SH-SY5Y (cell line): ENCODE data around the gene CXorf38.

ENCODE experiments used
- GATA2 ChIP-seq: IDR thresholded peaks from 2 replicates; pipeline ENCODE4 v1.6.1; 2011; ENCODE audit warnings: mild to moderate bottlenecking, low read depth, low read length
- GATA3 ChIP-seq: IDR thresholded peaks from 2 replicates; pipeline ENCODE4 v1.6.1; 2011; ENCODE audit warnings: low read depth, mild to moderate bottlenecking, low read length, moderate library complexity

Gene CXorf38

GRCh38 chrX:40647307-40648197 lies at the start of gene CXorf38:
TSS of gene CXorf38 (minus strand) at chrX:40647561. CDS start at chrX:40647520, 41 bp downstream.
- TF ChIP-seq GATA3 (no peak), GATA2 (no peak)

GRCh38 chrX:40694802-40695201 lies 47.4 kb upstream of the CXorf38 start:
- TF ChIP-seq GATA2 (no peak), GATA3 (no peak)

GRCh38 chrX:40688929-40689328 lies 41.6 kb upstream of the CXorf38 start:
- TF ChIP-seq GATA3: no peak
- no peak for TF ChIP-seq GATA2

DNA sequence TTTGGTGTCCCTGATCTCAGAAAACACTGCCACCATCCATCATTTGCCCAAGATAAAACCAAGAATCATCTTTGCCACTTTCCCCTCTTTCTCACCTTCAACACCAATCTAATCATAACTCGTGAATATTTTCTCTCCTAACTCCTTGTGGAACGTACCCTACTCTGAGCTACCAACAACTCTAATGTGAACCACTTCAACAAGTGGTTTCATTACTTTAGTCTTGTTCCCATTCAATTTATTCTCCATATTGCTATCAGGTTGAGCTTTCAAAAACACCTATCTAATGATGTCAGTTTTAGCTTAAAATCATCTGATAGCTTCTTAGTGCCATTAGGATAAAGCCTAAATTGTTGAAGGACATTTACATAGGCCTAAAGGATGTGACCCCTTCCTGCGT lies 39.8 kb upstream of the CXorf38 start:
- TF ChIP-seq GATA3 (no peak), GATA2 (no peak)

GRCh38 chrX:40685362-40685918 lies 38.1 kb upstream of the CXorf38 start:
- TF ChIP-seq GATA2 (no peak), GATA3 (no peak)

DNA sequence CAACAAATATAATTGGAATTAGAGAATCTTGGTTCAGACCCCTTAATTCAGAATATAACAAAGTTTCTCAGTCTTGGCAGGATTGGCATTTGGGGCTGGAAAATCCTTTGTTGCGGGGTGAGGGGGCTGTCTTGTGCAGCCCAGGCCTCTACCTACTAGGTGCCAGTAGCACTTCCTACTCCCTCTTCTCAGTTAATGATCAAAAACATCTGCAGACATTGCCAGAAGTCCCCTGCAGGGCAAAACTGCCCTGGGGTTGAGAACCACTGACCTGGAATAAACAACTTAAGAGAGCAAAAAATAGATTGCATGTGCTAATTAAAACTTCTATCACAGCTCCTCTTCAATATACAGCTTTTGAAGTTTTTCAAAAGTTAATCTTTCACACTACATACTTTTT lies 36.7 kb upstream of the CXorf38 start:
- TF ChIP-seq GATA3: no peak
- TF ChIP-seq GATA2: no peak

DNA sequence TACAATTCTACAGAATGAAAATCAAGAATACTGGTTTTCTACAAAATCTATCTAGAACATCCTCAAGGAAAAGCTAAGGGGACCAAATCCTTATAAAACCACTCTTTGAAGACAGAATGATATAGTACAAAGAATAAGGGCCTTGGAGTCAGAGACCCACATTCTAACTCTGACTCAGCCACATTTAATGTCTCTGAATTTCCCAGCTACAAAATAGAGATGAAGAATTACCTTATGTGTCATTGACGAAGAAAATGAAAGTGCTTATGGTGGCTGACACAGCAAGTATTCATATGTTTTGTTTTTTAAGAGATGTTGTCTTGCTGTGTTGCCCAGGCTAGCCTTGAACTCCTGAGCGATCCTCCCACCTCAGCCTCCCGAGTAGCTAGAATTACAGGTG lies 35.9 kb upstream of the CXorf38 start:
- TF ChIP-seq GATA3 (no peak), GATA2 (no peak)

DNA sequence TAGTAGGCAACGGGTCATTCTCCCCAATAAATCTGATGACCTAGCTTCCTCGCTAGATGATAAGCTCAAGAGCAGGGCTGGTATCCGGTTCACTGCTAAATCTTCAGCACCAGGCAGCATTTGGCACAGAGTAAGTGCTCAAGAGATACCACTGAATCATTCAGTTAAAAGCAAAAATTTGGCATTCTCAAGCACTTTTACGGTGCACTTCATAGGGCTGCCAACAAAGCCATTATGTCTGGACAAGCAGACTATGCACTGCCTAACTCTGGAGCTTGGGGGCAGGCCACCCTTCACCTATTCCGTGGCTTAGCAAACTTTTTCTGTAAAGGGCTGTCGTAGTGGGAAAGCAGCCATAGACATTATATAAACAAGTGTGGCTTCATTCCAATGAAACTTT lies 23.8 kb upstream of the CXorf38 start:
- TF ChIP-seq GATA2 (no peak), GATA3 (no peak)

DNA sequence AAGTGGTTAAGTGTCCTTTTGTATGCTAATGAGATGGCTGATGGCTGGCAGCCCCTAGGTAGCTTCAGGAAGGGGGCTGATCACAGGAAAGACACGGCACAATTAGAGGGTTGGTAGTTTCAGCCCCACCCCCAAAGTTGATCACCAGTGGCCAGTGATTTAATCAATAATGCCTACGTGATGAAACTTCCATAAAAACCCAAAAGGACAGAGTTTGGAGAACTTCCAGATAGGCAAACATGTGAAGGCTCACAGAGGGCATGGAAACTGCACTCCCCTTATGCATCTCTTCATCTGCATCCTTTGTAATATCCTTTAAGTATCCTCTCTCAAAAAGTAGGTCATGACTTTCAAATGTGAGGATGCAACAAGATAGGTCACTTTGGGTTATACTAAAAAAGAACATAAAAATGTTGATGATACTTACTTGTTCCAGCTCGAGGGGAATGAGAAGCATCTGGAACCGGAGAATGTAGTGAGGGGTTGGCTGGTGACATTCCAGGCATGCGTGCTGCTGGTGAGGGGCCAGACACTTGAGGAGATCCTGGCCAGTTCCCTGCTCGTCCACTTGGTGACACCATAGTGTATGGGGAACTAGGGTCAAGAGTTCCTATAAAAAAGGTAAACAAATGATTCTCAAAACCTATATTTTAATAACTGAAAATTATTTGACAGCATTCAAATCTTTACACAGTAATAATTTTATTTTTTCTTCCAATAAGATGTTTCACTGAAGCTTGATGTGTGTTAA lies 16.7 kb upstream of the CXorf38 start:
- TF ChIP-seq GATA3 (no peak), GATA2 (no peak)

DNA sequence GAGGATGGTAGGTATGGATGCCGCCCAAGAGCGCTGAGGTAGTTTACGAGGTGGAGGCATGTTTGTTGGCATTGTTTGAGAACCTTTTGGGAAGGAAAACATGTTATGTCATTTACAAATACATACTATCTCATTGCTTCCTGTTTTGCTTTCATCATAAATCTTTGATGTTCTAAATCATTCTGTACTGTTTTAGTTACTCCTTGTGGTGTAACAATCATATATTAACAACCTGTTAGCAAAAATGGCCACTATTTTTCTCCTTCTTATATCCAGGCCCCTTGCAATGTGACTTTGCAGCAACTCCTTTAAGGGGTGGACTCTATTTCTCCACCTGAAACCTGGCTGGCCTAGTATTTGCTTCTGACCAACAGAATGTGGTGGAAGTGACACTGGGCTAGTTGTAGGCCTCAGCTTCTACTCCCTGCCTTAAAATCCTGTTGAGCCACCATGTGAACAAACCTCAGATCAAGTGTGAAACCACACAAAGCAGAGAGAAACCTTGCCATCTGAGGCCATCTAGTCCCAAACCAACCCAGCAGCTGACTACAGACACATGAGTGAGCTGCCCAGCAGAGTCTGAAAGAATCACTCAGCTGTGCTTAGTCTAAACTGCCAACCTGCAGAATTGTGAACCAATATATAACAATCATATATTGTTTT lies 15.8 kb upstream of the CXorf38 start:
- TF ChIP-seq GATA3: no peak
- no peak for TF ChIP-seq GATA2

- TF ChIP-seq GATA3: no peak
- TF ChIP-seq GATA2: no peak
Measured at GRCh38 chrX:40661489-40661888, 14.1 kb upstream of the CXorf38 start.

- no peak for TF ChIP-seq GATA3
- no peak for TF ChIP-seq GATA2
Measured at GRCh38 chrX:40660381-40660780, 13.0 kb upstream of the CXorf38 start.

GRCh38 chrX:40653535-40653934 lies 6.2 kb upstream of the CXorf38 start:
- no peak for TF ChIP-seq GATA2
- no peak for TF ChIP-seq GATA3

DNA sequence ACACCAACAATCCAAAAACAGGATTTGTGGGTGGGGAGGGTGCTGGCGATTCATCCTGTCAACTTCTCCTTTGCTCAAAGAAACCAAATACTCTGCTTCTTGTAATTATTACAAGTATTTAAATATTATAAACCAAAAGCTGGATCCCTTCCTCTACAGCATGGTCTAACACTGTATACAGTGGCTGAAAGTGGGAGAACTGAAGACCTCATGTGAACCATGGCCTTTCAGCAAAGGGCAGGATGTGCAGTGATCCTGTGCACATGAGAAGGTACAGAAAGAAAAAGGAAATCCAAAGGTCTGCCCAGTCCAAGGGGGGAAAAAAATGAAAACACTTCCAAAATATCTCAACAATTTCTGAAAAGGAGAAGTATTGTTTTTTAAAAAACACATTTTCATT lies 5.3 kb upstream of the CXorf38 start:
- TF ChIP-seq GATA3 (no peak), GATA2 (no peak)
